Astrocyte of the hippocampus (primary cell): Measurements from ENCODE around the gene CCL24.
A peak's percentile ranks its signal among the peaks of the same experiment; 100 is the strongest.
"Not testable (repeated sequence)": the region's sequence is repeated elsewhere in the genome, so short reads cannot be mapped to it uniquely, and the experiment has no call there.

Experiments
- DNase-seq: peaks from one replicate; pipeline ENCODE4 v3.0.0; 2011; ENCODE audit warnings: low read depth, low spot score

CCL24 gene

DNA sequence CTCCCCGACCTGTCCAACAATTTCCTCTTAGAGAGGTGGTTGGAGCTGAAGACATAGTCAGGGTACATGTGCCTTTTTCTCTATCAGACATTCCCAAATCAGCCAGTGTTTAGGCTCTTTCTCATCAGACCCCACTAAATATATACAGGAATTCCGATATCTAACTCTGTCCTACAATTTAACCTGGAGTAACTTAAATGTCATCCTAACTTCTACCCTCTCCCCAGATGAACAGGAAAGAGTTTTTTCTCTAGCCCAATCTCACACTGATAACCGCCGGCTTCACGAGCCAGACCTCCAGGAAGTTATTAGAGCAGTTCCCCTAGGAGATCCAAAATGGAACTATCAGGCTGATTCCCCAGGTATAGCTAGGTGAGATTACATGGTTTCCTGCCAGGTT, 30.5 kb downstream of the CCL24 start:
- not testable (repeated sequence) for DNase-seq

DNA sequence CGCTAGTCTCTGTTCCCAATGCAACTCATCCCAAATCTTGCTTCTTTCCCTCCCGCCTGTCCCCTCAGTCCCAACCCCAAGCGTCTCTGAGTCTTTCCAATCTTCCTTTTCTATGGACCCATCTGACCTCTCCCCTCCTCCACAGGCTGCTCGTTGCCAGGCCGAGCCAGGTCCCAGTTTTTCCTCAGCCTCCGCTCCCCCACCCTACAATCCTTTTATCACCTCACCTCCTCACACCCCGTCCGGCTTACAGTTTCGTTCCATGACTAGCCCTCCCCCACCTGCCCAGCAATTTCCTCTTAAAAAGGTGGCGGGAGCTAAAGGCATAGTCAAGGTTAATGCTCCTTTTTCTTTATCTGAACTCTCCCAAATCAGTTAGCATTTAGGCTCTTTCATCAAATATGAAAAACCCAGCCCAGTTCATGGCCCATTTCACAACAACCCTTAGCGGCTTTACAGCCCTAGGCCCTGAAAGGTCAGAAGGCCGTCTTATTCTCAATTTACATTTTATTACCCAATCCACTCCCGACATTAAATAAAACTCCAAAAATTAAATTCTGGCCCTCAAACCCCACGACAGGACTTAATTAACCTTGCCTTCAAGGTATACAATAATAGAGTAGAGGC, 32.8 kb downstream of the CCL24 start:
- DNase-seq, result not testable (repeated sequence)

DNA sequence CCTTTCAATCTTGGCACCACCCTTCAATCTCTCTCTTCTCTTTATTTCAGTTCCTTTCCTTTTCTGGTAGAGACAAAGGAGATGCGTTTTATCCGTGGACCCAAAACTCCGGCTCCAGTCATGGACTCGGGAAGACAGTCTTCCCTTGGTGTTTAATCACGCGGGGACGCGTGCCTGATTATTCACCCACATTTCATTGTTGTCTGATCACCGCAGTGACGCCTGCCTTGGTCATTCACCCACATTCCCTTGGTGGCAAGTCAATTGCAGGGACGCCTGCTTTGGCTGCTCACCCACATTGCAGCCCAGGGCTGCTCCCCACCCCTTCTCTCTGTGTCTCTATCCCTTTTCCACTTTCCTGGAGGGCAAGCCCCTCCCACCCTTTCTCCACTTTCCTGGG, 34.1 kb downstream of the CCL24 start:
- DNase-seq, result peak; percentile 70

DNA sequence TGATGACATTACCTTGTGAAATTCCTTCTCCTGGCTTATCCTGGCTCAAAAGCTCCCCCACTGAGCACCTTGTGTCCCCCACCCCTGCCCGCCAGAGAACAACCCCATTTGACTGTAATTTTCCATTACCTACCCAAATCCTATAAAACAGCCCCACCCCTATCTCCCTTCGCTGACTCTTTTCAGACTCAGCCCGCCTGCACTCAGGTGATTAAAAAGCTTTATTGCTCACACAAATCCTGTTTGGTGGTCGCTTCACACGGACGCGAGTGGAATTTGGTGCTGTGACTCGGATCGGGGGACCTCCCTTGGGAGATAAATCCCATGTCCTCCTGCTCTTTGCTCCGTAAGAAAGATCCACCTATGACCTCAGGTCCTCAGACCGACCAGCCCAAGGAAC, 34.6 kb downstream of the CCL24 start:
- DNase-seq, result not testable (repeated sequence)

DNA sequence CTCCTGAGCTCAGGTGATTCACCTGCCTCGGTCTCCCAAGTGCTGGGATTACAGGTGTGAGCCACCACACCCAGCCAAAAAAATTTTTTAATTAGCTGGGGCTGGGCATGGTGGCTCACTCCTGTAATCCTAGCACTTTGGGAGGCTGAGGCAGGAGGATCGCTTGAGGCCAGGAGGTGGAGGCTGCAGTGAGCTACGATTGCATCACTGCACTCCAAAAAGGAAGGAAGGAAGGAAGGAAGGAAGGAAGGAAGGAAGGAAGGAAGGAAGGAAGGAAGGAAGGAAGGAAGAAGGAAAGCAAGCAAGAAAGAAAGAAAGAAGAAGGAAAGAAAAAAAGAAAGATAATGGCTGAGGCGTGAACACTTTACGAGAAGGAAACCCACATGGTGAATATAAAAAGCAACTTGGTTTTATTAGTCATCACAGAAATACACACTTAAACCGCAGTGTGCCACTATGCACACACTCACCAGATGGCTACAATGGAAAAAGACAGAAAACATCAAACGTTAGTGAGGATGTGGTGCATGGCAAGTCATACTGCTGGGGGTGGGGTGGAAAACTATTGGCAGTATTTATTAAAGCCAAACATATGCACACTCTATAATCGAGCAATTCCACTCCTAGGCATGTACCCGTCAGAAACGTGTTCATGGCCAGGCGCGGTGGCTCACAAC, 37.2 kb downstream of the CCL24 start:
- DNase-seq, result peak; percentile 85

DNA sequence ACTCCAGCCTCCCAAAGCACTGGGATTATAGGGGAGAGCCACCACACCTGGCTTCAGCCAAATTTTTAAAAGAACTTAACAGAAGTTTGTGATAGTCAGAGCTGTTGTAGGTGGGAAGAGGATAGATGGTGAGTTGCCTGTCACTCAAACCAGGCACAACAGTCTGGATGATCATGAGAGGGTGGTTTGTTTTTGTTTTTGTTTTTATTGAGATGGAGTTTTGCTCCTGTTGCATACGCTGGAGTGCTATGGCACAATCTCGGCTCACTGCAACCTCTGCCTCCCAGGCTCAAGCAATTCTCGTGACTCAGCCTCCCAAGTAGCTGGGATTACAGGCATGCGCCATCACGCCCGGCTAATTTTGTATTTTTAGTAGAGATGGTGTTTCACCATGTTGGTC, 39.6 kb downstream of the CCL24 start:
- DNase-seq, result not testable (repeated sequence)

DNA sequence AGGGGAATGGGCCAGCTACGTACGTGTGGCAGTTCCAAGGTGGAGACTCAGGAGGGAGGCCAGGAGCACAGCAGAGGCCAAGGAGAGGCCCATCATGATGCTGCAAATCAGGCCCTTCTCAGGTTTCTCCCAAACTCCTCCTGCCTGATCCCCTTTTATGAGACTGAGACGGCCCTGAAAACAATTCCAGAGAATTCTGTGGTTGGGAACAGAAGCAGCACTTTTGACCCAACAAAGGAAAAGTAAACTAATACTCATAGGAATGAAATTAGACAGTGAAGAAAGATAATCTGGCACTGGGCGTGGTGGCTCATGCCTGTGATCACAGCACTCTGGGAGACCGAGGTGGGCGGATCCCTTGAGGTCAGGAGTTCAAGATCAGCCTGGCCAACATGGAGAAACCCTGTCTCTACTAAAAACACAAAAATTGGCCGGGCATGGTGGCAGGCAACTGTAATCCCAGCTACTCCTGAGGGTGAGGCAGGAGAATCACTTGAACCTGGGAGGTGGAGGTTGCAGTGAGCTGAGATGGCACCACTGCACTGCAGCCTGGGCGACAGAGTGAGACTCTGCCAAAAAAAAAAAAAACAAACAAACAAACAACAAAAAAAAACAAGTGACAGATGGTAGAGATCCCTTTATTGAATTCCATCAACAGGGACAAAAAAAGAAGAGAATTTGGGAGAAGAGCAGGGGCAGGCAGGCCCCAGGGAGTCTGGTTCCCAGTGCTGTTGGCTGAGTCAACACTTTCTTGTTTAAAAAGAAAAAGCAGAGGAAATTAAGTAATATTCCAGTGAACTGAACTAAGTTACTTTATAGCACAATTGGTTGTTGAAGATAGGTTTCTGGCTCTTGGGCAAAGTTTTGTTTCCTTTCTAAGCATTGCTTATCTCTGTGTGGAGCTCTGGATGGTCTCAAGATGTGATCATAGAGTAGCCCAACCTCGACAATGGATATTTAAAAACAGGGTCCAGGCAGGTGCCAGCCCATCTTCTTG, 41.2 kb downstream of the CCL24 start, which contains the start of gene CCL26:
Gene CCL26 (minus strand): TSS at position 131 of the 997 bp plus-strand sequence. CDS start 35 bp downstream, at position 96.
- peak; percentile 82 for DNase-seq

DNA sequence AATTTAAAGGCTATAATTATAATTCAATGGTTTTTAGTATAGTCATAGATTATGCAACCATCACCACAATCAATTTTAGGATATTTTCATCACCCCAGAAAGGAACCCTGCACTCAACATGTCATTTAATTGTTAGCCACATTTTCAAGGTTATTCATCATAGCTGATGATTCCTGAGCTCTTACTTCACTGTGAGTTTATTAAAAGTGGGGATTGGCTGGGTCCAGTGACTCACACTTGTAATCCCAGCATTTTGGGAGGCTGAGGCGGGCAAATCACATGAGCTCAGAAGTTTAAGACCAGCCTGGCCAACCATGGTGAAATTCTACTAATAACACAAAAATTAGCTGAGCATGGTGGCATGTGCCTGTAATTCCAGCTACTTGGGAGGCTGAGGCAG, 42.4 kb downstream of the CCL24 start:
- DNase-seq, result peak; percentile 50

DNA sequence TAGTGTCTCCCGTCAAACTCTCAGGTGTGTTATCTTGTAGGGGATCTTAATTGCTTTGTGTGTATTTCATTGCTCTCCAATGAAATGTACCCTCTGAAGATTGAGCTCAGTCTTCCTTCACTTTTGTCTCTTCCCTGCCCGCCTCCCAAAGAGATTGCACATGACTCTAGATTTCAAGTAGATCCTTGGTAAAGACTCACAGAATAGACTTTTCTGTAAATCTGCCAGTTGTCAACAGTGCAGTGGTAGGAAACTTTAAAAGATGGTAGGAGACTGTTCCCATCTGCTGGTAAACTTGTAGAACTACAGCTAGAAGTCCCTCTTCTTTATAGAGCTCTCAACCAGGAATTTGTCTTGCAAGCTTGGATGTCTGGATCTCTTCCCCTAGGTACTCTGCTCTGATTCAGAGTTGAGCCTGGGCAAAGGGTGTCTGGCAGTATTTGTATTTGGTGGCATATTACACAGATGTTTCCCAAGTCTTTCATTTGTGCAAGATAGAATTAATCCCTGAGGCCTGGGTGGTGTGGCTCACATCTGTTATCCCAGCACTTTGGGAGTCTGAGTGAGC, 51.2 kb downstream of the CCL24 start:
- peak; percentile 71 for DNase-seq

DNA sequence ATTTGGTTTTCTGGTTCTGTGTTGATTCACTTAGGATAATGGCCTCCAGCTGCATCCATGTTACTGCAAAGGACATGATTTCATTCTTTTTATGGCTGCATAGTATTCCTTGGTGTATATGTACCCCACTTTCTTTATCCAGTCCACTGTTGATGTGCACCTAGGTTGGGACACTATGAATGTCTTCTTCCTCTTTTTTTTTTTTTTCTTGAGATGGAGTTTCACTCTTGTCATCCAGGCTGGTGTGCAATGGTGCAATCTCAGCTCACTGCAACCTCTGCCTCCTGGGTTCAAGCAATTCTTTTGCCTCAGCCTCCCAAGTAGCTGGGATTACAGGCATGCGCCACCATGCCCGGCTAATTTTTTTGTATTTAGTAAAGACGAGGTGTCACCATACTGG, 51.8 kb downstream of the CCL24 start:
- DNase-seq, result not testable (repeated sequence)
